Gastrocnemius medialis (tissue), 4 donors: ENCODE measurements around the gene MEIS2.

Source experiments
- POLR2A ChIP-seq, 2 donors: fragments of 450-650 bp; IDR thresholded peaks; one replicate each; pipeline ENCODE4 v1.6.1; 2017; ENCODE audit warnings: antibody characterized with exemption in 2 of 2, mild to moderate bottlenecking in 2 of 2, moderate library complexity in 2 of 2
- TF ChIP-seq, protein P1 (sequence below), 5 experiments: fragments of 450-650 bp in 3 of 5; fragments of 200-600 bp in 2 of 5; sonication (generic) in 2 of 5; IDR thresholded peaks in 4 of 5; conservative IDR thresholded peaks in 1 of 5; 1 replicate in 4 of 5; 2 replicates in 1 of 5; pipeline ENCODE4 v1.5.1; 2016 to 2019; ENCODE audit warnings: antibody characterized with exemption in 5 of 5, mild to moderate bottlenecking in 3 of 5, moderate library complexity in 3 of 5

DNA sequence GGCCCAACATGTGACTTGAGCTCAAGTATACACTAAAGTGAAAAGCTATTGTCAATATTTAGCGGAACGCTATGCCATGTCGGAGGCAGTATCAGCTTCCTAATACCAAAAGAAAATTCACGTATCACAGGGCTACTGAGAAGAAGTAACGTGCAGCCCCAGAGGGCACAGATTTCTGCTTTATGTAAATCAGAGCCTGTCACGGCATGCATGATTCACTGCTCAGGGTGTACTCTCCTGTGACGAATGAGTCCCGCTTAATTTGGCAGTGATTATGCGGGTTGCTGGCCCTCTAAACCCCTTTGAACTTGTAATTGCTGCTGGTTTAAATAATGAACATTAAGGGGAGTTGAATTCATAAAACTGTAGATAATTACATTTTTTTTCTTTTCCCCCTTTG lies 85.3 kb downstream of the MEIS2 start:
- TF ChIP-seq, protein P1, sequence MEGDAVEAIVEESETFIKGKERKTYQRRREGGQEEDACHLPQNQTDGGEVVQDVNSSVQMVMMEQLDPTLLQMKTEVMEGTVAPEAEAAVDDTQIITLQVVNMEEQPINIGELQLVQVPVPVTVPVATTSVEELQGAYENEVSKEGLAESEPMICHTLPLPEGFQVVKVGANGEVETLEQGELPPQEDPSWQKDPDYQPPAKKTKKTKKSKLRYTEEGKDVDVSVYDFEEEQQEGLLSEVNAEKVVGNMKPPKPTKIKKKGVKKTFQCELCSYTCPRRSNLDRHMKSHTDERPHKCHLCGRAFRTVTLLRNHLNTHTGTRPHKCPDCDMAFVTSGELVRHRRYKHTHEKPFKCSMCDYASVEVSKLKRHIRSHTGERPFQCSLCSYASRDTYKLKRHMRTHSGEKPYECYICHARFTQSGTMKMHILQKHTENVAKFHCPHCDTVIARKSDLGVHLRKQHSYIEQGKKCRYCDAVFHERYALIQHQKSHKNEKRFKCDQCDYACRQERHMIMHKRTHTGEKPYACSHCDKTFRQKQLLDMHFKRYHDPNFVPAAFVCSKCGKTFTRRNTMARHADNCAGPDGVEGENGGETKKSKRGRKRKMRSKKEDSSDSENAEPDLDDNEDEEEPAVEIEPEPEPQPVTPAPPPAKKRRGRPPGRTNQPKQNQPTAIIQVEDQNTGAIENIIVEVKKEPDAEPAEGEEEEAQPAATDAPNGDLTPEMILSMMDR (IDR thresholded peaks at IDR 0.05 in 4 of 5, conservative IDR thresholded peaks at IDR 0.05 in 1 of 5): no peak
- TF ChIP-seq POLR2A (IDR thresholded peaks at IDR 0.05): no peak
